Measurements from ENCODE around the gene PAGE2.
"Not testable (repeated sequence)": the region's sequence is repeated elsewhere in the genome, so short reads cannot be mapped to it uniquely, and the experiment has no call there.

PAGE2 gene, protein sequence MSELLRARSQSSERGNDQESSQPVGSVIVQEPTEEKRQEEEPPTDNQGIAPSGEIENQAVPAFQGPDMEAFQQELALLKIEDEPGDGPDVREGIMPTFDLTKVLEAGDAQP

GRCh38 chrX:55088795-55089489 lies at the start of gene PAGE2:
Gene PAGE2 (plus strand): TSS chrX:55089018. CDS start chrX:55090021, 1,003 bp downstream.
- no peaks in the 10 kb centered on the region for H3K4me1 Mint-ChIP-seq
- H3K27ac Mint-ChIP-seq: no peak within 1 kb of the TSS
- no peak within 1 kb of the TSS for H3K4me3 Mint-ChIP-seq
- ATAC-seq (no peak), DNase-seq (no peak)
- H3K36me3 Mint-ChIP-seq (ENCODE audit: low read depth): no peaks in the 10 kb centered on the region
- H3K9me3 Mint-ChIP-seq: no peaks in the 10 kb centered on the region
- no peaks in the 10 kb centered on the region for H3K27me3 Mint-ChIP-seq

GRCh38 chrX:55039471-55039870 lies 49.3 kb upstream of the PAGE2 start:
- H3K36me3 Mint-ChIP-seq (ENCODE audit: low read depth): no peaks in the 10 kb centered on the region
- no peak overlapping the region for H3K4me3 Mint-ChIP-seq
- no peak for ATAC-seq
- H3K4me1 Mint-ChIP-seq: no peaks in the 10 kb centered on the region
- H3K9me3 Mint-ChIP-seq: no peaks in the 10 kb centered on the region
- H3K27ac Mint-ChIP-seq: no peak overlapping the region
- DNase-seq: no peak
- no peaks in the 10 kb centered on the region for H3K27me3 Mint-ChIP-seq

DNA sequence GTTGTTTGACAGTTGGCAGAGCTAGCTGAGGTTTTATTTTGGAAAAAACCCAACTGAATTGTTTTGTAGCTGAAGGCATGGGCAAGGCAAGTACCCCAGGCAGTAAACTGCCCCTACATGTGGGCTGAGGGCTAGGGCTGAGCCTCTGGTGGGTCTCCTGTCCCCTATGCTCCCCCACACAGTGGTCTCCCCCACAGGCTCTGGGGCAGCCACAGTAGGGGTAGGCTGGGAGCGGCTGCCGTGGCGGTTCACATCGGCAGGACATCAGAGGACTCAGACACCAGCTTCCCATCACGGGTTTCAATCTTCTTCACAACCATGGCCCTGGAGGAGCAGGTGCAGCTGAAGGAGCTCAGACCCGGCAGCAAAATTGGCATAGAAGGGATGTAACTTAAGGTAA lies 47.3 kb upstream of the PAGE2 start:
- H3K9me3 Mint-ChIP-seq: no peaks in the 10 kb centered on the region
- no peaks in the 10 kb centered on the region for H3K27me3 Mint-ChIP-seq
- H3K4me1 Mint-ChIP-seq: no peaks in the 10 kb centered on the region
- no peak overlapping the region for H3K27ac Mint-ChIP-seq
- ATAC-seq (no peak), DNase-seq (no peak)
- no peaks in the 10 kb centered on the region for H3K36me3 Mint-ChIP-seq (ENCODE audit: low read depth)
- no peak overlapping the region for H3K4me3 Mint-ChIP-seq

- H3K27me3 Mint-ChIP-seq; H3K4me3 Mint-ChIP-seq; H3K9me3 Mint-ChIP-seq; H3K27ac Mint-ChIP-seq; ATAC-seq; DNase-seq; H3K36me3 Mint-ChIP-seq (ENCODE audit: low read depth); H3K4me1 Mint-ChIP-seq: not testable (repeated sequence)
These were observed 38.2 kb upstream of the PAGE2 start for GRCh38 chrX:55050599-55050998.

GRCh38 chrX:55056820-55057674 lies 31.8 kb upstream of the PAGE2 start:
- Mint-ChIP-seq H3K4me3 (peak overlapping the region; percentile 61), H3K4me1 (peaks cover 12% of the 10 kb centered on the region), H3K9me3 (no peaks in the 10 kb centered on the region), H3K36me3 (ENCODE audit: low read depth) (no peaks in the 10 kb centered on the region), H3K27ac (no peak overlapping the region), H3K27me3 (no peaks in the 10 kb centered on the region)
- no peak for ATAC-seq
- DNase-seq: no peak

DNA sequence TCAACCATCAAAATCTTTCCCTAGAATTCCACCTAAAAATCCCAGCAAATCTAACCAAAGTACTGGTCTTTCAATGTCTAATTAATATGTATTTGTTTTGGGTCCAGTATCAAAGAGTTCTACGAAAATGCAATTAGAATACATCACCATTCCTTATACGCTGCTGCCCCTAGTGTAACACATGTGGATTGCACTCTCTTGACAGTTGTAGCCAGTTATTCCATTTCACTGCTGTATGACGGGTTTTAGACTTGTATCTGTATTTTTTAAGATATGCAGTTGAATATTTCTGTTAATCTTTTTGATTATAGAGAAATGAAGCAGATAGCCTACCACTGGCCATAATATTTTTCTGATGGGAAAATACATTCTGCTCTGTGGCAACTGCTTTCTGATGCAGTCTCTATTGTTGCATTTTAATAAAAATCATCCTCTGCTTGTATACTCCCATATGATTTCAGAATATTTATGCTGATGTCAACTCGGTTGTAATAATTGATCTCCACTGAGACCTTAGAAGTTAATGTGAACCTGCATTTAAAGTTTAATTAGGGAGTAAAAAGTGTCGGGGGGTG lies 31.1 kb upstream of the PAGE2 start:
- Mint-ChIP-seq H3K4me1 (peaks cover 12% of the 10 kb centered on the region), H3K27me3 (no peaks in the 10 kb centered on the region), H3K4me3 (peak overlapping the region; percentile 61), H3K9me3 (no peaks in the 10 kb centered on the region), H3K36me3 (ENCODE audit: low read depth) (no peaks in the 10 kb centered on the region), H3K27ac (no peak overlapping the region)
- peak; percentile 9 for DNase-seq
- no peak for ATAC-seq

DNA sequence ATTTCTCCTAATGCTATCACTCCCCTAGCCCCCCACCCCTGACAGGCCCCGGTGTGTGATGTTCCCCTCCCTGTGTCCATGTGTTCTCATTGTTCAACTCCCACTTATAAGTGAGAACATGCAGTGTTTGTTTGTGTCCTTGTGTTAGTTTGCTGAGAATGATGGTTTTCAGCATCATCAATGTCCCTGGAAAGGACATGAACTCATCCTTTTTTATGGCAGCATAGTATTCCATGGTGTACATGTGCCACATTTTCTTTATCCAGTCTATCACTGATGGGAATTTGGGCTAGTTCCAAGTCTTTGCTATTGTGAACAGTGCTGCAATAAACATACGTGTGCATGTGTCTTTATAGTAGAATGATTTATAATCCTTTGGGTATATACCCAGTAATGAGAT lies 21.6 kb upstream of the PAGE2 start:
- not testable (repeated sequence) for ATAC-seq; DNase-seq; H3K27me3 Mint-ChIP-seq; H3K9me3 Mint-ChIP-seq; H3K36me3 Mint-ChIP-seq (ENCODE audit: low read depth); H3K4me1 Mint-ChIP-seq; H3K4me3 Mint-ChIP-seq; H3K27ac Mint-ChIP-seq

DNA sequence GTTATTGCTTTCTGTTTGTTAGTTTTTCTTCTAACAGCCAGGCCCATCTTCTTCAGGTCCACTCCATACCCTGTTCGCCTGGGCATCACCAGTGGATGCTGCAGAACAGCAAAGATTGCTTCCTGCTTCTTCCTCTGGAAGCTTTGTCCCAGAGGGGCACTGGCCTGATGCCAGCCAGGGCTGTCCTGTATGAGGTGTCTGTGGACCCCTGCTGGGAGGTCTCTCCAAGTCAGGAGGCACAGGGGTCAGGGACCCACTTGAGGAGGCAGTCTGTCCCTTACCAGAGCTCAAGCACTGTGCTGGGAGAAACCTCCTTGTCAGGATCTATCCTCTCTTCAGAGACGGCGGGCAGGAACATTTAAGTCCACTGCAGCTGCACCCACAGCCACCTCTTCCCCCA lies 16.5 kb upstream of the PAGE2 start:
- Mint-ChIP-seq H3K27me3 (peaks cover 5% of the 10 kb centered on the region), H3K27ac (no peak overlapping the region), H3K36me3 (ENCODE audit: low read depth) (no peaks in the 10 kb centered on the region), H3K9me3 (no peaks in the 10 kb centered on the region), H3K4me1 (no peaks in the 10 kb centered on the region), H3K4me3 (no peak overlapping the region)
- DNase-seq (no peak), ATAC-seq (no peak)

GRCh38 chrX:55074851-55075467 lies 13.9 kb upstream of the PAGE2 start, which contains the start of gene PAGE2B:
Gene PAGE2B (plus strand): TSS chrX:55075030. CDS start chrX:55076042, 1,012 bp downstream.
- Mint-ChIP-seq H3K27me3 (peaks cover 4% of the 10 kb centered on the region), H3K36me3 (ENCODE audit: low read depth) (no peaks in the 10 kb centered on the region), H3K27ac (no peak within 1 kb of the TSS), H3K9me3 (no peaks in the 10 kb centered on the region), H3K4me3 (no peak within 1 kb of the TSS), H3K4me1 (no peaks in the 10 kb centered on the region)
- DNase-seq (no peak), ATAC-seq (no peak)

DNA sequence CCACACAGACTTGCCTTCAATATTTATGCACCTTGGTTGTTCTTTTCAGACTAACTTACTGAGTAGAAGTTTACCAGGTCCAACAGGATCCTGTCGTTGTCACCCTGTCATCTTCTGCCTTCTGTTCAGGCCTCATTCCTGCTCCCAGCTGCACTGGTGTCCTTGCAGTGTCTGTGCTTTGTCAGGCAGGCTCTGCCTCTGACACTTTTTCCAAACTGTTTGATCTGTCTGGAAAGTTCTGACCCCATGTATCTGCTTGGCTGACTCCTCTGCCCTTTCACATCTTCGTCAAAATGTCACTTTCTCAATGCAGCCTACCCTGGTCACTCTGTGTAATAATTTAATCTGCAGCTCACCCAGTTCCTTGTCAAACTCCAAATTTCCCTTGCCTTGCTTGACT lies 9.9 kb downstream of the PAGE2 start:
- DNase-seq (no peak), ATAC-seq (no peak)
- Mint-ChIP-seq H3K27me3 (peaks cover 2% of the 10 kb centered on the region), H3K4me3 (no peak overlapping the region), H3K27ac (no peak overlapping the region), H3K4me1 (peaks cover 2% of the 10 kb centered on the region), H3K9me3 (no peaks in the 10 kb centered on the region), H3K36me3 (ENCODE audit: low read depth) (no peaks in the 10 kb centered on the region)

DNA sequence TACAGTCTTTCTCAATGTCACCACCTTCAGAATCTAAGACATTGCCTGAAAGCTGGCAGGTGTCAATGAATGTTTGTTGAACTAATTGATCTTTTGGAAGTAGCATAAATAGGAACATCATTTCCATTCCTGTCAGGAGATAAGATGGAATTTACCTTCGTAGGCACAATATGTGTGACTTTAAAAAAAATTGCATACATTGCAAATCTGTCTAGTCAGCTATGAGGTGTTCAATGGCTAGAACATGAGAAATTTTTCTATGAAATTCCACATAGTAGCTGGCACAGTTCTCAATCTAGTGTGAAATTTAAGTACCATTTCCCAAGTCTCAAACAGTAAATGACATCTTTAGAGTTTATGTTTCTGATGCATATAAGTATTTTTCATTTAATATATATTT lies 10.3 kb downstream of the PAGE2 start:
- H3K9me3 Mint-ChIP-seq: no peaks in the 10 kb centered on the region
- ATAC-seq (no peak), DNase-seq (no peak)
- H3K4me3 Mint-ChIP-seq: no peak overlapping the region
- peaks cover 2% of the 10 kb centered on the region for H3K27me3 Mint-ChIP-seq
- peaks cover 2% of the 10 kb centered on the region for H3K4me1 Mint-ChIP-seq
- no peak overlapping the region for H3K27ac Mint-ChIP-seq
- no peaks in the 10 kb centered on the region for H3K36me3 Mint-ChIP-seq (ENCODE audit: low read depth)

- peaks cover 2% of the 10 kb centered on the region for H3K4me1 Mint-ChIP-seq
- no peaks in the 10 kb centered on the region for H3K36me3 Mint-ChIP-seq (ENCODE audit: low read depth)
- no peaks in the 10 kb centered on the region for H3K9me3 Mint-ChIP-seq
- no peak overlapping the region for H3K4me3 Mint-ChIP-seq
- ATAC-seq: no peak
- DNase-seq: no peak
- no peak overlapping the region for H3K27ac Mint-ChIP-seq
- peaks cover 2% of the 10 kb centered on the region for H3K27me3 Mint-ChIP-seq
These were observed 13.9 kb downstream of the PAGE2 start for GRCh38 chrX:55102754-55103153.

GRCh38 chrX:55107262-55107661 lies 18.4 kb downstream of the PAGE2 start:
- no peaks in the 10 kb centered on the region for H3K27me3 Mint-ChIP-seq
- peaks cover 2% of the 10 kb centered on the region for H3K4me1 Mint-ChIP-seq
- no peak overlapping the region for H3K27ac Mint-ChIP-seq
- H3K4me3 Mint-ChIP-seq: no peak overlapping the region
- no peaks in the 10 kb centered on the region for H3K9me3 Mint-ChIP-seq
- ATAC-seq: no peak
- H3K36me3 Mint-ChIP-seq (ENCODE audit: low read depth): no peaks in the 10 kb centered on the region
- DNase-seq: no peak

DNA sequence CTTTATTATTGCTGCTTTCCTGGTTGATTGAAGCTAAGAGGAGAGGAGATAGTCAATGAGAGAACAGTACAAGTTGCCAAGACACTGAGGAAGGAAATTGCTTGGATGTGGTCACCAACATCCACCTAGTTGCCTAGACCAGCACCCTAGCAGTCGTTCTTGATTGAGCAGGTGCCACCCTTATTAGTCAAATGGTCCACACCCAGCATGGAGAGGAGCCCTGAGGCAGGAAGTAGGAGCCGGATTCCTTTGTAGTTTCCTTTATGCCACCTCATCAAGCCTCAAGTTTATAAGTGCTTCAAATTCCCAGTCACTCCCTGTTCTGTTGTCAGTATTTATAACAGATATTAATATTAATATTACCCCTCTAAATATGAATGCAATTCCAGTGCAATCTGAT lies 19.1 kb downstream of the PAGE2 start:
- Mint-ChIP-seq H3K27me3 (no peaks in the 10 kb centered on the region), H3K4me3 (no peak overlapping the region), H3K27ac (no peak overlapping the region), H3K4me1 (no peaks in the 10 kb centered on the region), H3K36me3 (ENCODE audit: low read depth) (no peaks in the 10 kb centered on the region), H3K9me3 (no peaks in the 10 kb centered on the region)
- ATAC-seq (no peak), DNase-seq (no peak)

All from activated naive CD8-positive, alpha-beta T cell treated with anti-CD3 and anti-CD28 coated beads, Interleukin-2, amount 50 U/mL, for 24 hours (primary cell).